Kidney epithelial cell (primary cell): ENCODE results near the gene PACSIN1. TPM values are rescaled to one million over a fixed set of nuclear protein-coding genes. Genes with fewer than 3 reads are reported as not detected.

ENCODE experiments used
- DNase-seq: peaks from one replicate; pipeline ENCODE4 v3.0.0-alpha.2; 2010; ENCODE audit warnings: low read depth
- H3K27me3 ChIP-seq: 2 replicates; pipeline ENCODE4 v1.6.0; 2011; ENCODE audit warnings: low read length; ENCODE audit not compliant: control insufficient read depth, insufficient read depth
- H3K36me3 ChIP-seq: 2 replicates; pipeline ENCODE4 v1.5.1; 2011; ENCODE audit warnings: low read length; ENCODE audit not compliant: control insufficient read depth, insufficient read depth
- H3K4me3 ChIP-seq: 2 replicates; pipeline ENCODE4 v1.5.1; 2011; ENCODE audit warnings: low read depth, mild to moderate bottlenecking, control low read depth, low read length
- total RNA-seq: library from RNA; depleted of rRNA; stranded (reverse); fragments of >200 nt; gene quantifications from 2 replicates; pipeline ENCODE4 v1.2.3, GENCODE V29; 2015
- TF ChIP-seq, protein P1 (sequence below): IDR thresholded peaks from 2 replicates; pipeline ENCODE4 v1.5.1; 2011; ENCODE audit warnings: mild to moderate bottlenecking, moderate library complexity, low read length, control low read depth, inconsistent platforms; ENCODE audit not compliant: insufficient read depth, poor library complexity, severe bottlenecking

The PACSIN1 gene
- total RNA-seq, 1 donor from 2014 or later: 0.04 TPM

DNA sequence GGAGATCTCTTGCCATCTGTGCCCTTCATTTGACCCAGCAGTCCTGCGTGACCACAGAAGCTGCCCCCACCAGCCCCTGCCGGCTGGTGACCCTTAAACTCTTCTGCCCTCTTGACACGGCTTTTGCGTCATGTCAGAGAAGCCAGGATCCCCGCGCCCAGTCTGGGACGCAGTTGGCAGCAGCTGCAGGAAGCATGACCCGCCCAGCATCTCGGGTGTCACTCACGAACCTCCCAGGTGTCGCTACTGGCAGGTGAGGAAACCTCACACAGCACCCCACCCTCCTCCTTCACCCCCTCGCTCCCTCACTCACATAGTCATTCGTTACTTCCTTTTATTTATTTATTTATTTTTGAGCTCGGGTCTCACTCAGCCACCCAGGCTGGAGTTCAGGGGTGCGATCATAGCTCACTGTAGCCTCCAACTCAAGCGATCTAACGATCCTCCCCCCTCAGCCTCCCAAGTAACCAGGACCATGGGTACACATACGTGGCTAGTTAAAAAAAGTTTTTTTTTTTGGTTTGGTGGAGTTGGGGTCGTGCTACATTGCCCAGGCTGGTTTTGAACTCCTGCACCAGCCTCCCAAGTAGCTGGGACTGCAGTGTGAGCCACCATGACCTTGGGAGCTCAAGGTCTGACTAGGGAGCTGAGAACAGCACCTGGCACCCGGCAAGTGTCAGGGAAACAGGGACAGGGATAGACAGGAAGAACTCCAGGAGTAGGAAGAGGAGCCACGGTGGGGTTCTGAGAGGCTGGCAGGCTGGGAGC lies 104.4 kb downstream of the PACSIN1 start:
- TF ChIP-seq, protein P1, sequence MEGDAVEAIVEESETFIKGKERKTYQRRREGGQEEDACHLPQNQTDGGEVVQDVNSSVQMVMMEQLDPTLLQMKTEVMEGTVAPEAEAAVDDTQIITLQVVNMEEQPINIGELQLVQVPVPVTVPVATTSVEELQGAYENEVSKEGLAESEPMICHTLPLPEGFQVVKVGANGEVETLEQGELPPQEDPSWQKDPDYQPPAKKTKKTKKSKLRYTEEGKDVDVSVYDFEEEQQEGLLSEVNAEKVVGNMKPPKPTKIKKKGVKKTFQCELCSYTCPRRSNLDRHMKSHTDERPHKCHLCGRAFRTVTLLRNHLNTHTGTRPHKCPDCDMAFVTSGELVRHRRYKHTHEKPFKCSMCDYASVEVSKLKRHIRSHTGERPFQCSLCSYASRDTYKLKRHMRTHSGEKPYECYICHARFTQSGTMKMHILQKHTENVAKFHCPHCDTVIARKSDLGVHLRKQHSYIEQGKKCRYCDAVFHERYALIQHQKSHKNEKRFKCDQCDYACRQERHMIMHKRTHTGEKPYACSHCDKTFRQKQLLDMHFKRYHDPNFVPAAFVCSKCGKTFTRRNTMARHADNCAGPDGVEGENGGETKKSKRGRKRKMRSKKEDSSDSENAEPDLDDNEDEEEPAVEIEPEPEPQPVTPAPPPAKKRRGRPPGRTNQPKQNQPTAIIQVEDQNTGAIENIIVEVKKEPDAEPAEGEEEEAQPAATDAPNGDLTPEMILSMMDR: no peak
- no peak for DNase-seq
- no peak overlapping the region for H3K4me3 ChIP-seq
- no peaks in the 10 kb centered on the region for H3K36me3 ChIP-seq
- peaks cover 2% of the 10 kb centered on the region for H3K27me3 ChIP-seq

GRCh38 chr6:34571388-34571787 lies 105.5 kb downstream of the PACSIN1 start:
- DNase-seq: no peak
- Histone ChIP-seq H3K27me3 (peaks cover 2% of the 10 kb centered on the region), H3K4me3 (no peak overlapping the region), H3K36me3 (no peaks in the 10 kb centered on the region)
- TF ChIP-seq, protein P1: no peak

DNA sequence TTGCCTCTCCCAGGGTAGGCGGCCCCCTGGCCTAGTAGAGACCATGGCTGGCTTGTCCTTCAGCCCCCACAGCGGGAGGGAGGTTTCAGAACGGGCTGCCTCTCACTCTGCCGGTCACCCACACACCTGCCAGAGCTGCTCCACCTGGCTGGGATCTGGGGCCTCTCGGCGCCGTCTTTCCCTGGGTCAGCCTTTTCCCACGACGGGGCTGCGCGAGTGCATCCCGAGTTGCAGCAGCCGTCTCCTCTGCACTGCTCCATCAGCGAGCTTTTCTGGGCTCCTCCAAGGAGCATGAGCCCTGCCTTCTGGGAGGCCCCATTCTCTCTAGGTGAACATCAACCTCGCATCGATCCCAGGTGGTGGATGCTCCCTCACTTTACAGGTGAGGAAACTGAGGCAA lies 106.1 kb downstream of the PACSIN1 start:
- Histone ChIP-seq H3K4me3 (no peak overlapping the region), H3K36me3 (no peaks in the 10 kb centered on the region), H3K27me3 (peaks cover 2% of the 10 kb centered on the region)
- no peak for DNase-seq
- TF ChIP-seq, protein P1: no peak

DNA sequence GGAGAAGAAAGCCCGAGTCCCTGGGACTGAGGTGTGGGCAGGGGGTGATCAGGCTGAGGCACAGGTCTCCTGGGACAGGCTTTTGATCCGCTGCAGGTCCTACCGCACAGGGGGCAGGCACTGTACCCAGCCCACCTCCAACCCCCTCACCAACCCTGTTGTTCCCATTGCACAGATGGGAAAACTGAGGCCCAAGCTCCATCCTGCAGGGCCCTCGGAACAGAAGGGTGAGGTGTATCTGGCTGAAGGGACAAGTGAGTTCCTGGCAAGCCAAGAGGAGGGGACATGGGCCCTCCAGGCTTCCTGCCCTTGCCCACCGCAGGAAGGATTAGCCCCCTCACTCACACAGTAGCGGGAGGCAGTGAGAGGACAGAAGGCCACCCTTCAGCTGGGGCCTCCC lies 106.7 kb downstream of the PACSIN1 start:
- H3K36me3 ChIP-seq: no peaks in the 10 kb centered on the region
- H3K27me3 ChIP-seq: peaks cover 2% of the 10 kb centered on the region
- no peak overlapping the region for H3K4me3 ChIP-seq
- no peak for DNase-seq
- TF ChIP-seq, protein P1: no peak

DNA sequence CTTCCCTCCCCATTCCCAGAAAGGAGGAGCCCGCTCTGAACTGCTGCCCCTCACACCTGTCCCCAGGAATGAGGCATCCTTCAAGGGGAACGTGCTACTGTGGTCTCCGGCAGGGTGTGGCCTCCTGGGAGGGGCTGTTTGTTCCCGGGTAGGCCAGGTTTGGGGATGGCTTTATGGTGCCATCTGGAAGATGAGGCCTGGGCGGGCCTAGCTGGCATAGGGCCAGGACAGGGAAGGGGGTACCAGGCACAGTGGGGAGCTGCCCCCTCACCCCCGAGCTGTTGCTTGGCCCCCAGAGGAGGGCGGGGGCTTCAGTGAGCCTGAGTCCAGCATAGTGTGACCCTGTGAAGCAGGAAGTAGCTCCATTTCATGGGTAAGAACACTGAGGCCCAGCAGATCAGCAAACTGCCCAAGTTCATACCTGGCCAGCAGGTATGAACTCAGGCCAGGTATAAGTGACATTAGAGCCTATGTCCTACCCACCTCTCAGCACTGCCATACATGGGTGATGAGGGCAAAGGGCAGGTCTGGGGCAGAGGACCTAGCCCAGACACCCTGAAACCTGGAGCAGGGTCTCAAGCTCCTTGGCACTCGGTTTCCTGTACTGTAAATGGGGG lies 107.8 kb downstream of the PACSIN1 start:
- H3K4me3 ChIP-seq: no peak overlapping the region

More for the DNA sequence above, 107.8 kb downstream of the PACSIN1 start:
- DNase-seq: no peak
- Histone ChIP-seq H3K27me3 (peaks cover 2% of the 10 kb centered on the region), H3K36me3 (no peaks in the 10 kb centered on the region)
- TF ChIP-seq, protein P1: no peak
